PC-9 (cell line): ENCODE results near the gene WDR7.

Experiments
- EZH2 ChIP-seq: fragments of 200-600 bp; sonication (generic); IDR thresholded peaks from 2 replicates; pipeline ENCODE4 v1.8.0; 2017; ENCODE audit warnings: antibody characterized with exemption, low read depth
- TF ChIP-seq, protein P1 (sequence below): fragments of 200-600 bp; sonication (generic); conservative IDR thresholded peaks from 2 replicates; pipeline ENCODE4 v1.6.1; 2017; ENCODE audit warnings: mixed run types, antibody characterized with exemption, mild to moderate bottlenecking, moderate library complexity

- TF ChIP-seq EZH2 = no peak
- TF ChIP-seq, protein P1, sequence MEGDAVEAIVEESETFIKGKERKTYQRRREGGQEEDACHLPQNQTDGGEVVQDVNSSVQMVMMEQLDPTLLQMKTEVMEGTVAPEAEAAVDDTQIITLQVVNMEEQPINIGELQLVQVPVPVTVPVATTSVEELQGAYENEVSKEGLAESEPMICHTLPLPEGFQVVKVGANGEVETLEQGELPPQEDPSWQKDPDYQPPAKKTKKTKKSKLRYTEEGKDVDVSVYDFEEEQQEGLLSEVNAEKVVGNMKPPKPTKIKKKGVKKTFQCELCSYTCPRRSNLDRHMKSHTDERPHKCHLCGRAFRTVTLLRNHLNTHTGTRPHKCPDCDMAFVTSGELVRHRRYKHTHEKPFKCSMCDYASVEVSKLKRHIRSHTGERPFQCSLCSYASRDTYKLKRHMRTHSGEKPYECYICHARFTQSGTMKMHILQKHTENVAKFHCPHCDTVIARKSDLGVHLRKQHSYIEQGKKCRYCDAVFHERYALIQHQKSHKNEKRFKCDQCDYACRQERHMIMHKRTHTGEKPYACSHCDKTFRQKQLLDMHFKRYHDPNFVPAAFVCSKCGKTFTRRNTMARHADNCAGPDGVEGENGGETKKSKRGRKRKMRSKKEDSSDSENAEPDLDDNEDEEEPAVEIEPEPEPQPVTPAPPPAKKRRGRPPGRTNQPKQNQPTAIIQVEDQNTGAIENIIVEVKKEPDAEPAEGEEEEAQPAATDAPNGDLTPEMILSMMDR = no peak
Measured at GRCh38 chr18:56661360-56662062, 10.4 kb downstream of the WDR7 start.
